Measurements from ENCODE around the gene ZFP36.
A peak's percentile ranks its signal among the peaks of the same experiment; 100 is the strongest.

ZFP36 gene

GRCh38 chr19:39411081-39411831, 4.6 kb downstream of the ZFP36 start:
- Histone ChIP-seq H3K79me1 (ENCODE audit: low read depth, low read length) (peaks cover 11% of the 10 kb centered on the region), H3K27ac (replicated peaks; ENCODE audit: low read length) (no peak overlapping the region)

DNA sequence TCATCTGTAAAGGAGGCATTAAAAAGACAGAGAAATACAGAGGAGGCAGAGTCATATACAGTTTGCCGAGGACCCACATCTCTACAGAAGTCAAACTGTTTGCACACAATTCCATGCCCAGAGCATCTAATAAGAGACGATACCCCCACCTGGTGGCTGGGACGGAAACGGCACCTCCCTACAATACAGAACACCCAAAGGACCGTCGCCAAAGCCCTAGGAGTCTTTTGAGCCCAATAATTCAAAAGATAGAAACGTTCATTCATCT, 5.1 kb downstream of the ZFP36 start:
- Histone ChIP-seq H3K27ac (replicated peaks; ENCODE audit: low read length) (no peak overlapping the region), H3K9me3 (replicated peaks in 1 of 2; ENCODE audit: control insufficient read depth in 2 of 2, insufficient read depth in 1 of 2, low read depth in 1 of 2, low read length in 2 of 2) (no peaks in the 10 kb centered on the region), H2BK12ac (ENCODE audit: low read length) (no peak overlapping the region), H2BK5ac (ENCODE audit: low read length) (no peak overlapping the region), H3K4me1 (ENCODE audit: control insufficient read depth in 2 of 2, insufficient read depth in 1 of 2, low read depth in 1 of 2, low read length in 2 of 2) (peaks cover 32 to 37% of the 10 kb centered on the region in 2 donors), H2AK5ac (ENCODE audit: low read depth, low read length) (no peak overlapping the region), H2BK15ac (ENCODE audit: low read length) (no peak overlapping the region), H3K79me1 (ENCODE audit: low read depth, low read length) (peaks cover 15% of the 10 kb centered on the region), H3K18ac (ENCODE audit: low read length) (no peak overlapping the region), H2AFZ (ENCODE audit: low read length) (no peak overlapping the region), H3K4ac (ENCODE audit: low read length) (no peak overlapping the region), H3K4me3 (ENCODE audit: low read length in 2 of 2) (peak overlapping the region; percentile 62 to 95), H3K27me3 (ENCODE audit: control insufficient read depth in 3 of 3, insufficient read depth in 3 of 3, low read depth in 1 of 3, low read length in 3 of 3) (peaks cover 0 to 22% (median 0%) of the 10 kb centered on the region in 3 experiments), H4K91ac (ENCODE audit: low read depth, low read length, poor library complexity) (no peak overlapping the region), H3K4me2 (ENCODE audit: insufficient read depth, low read length, poor library complexity, severe bottlenecking) (no peak overlapping the region), H3K9ac (ENCODE audit: low read depth, low read length, poor library complexity) (no peak overlapping the region), H3K14ac (ENCODE audit: low read length) (no peak overlapping the region), H2BK120ac (ENCODE audit: low read depth, low read length) (no peak overlapping the region), H3K36me3 (replicated peaks in 1 of 2; ENCODE audit: control insufficient read depth in 2 of 2, insufficient read depth in 2 of 2, low read length in 2 of 2) (peaks cover 15 to 31% of the 10 kb centered on the region in 2 donors), H3K23ac (ENCODE audit: low read depth, low read length, poor library complexity) (no peak overlapping the region), H4K8ac (ENCODE audit: low read depth, low read length) (no peak overlapping the region)
- peak; percentile 89 for DNase-seq (ENCODE audit: low spot score)
- WGBS, 2 donors (ENCODE audit: extremely low coverage in 2 of 2, insufficient read length in 2 of 2, insufficient replicate concordance in 1 of 2): no CpG with 5 or more reads among the region's 7 CpGs

More at GRCh38 chr19:39411081-39411831, 4.6 kb downstream of the ZFP36 start:
- H2BK15ac ChIP-seq (ENCODE audit: low read length): peak overlapping the region; percentile 56
- no peak overlapping the region for H3K4ac ChIP-seq (ENCODE audit: low read length)
- H3K27me3 ChIP-seq (ENCODE audit: control insufficient read depth in 3 of 3, insufficient read depth in 3 of 3, low read depth in 1 of 3, low read length in 3 of 3): peaks cover 0 to 23% (median 0%) of the 10 kb centered on the region in 3 experiments
- no peak overlapping the region for H3K23ac ChIP-seq (ENCODE audit: low read depth, low read length, poor library complexity)
- no peak overlapping the region for H4K91ac ChIP-seq (ENCODE audit: low read depth, low read length, poor library complexity)
- H3K9me3 ChIP-seq (replicated peaks in 1 of 2; ENCODE audit: control insufficient read depth in 2 of 2, insufficient read depth in 1 of 2, low read depth in 1 of 2, low read length in 2 of 2): no peaks in the 10 kb centered on the region
- peaks cover 12 to 26% of the 10 kb centered on the region in 2 donors for H3K36me3 ChIP-seq (replicated peaks in 1 of 2; ENCODE audit: control insufficient read depth in 2 of 2, insufficient read depth in 2 of 2, low read length in 2 of 2)
- no peak overlapping the region for H3K4me2 ChIP-seq (ENCODE audit: insufficient read depth, low read length, poor library complexity, severe bottlenecking)
- peak overlapping the region in 1 of 2 donors; percentile 95 for H3K4me3 ChIP-seq (ENCODE audit: low read length in 2 of 2)
- H2AFZ ChIP-seq (ENCODE audit: low read length): no peak overlapping the region
- H2AK5ac ChIP-seq (ENCODE audit: low read depth, low read length): peak overlapping the region; percentile 25
- H2BK5ac ChIP-seq (ENCODE audit: low read length): no peak overlapping the region
- no peak overlapping the region for H3K18ac ChIP-seq (ENCODE audit: low read length)
- no peak overlapping the region for H3K14ac ChIP-seq (ENCODE audit: low read length)
- no CpG with 5 or more reads among the region's 9 CpGs for WGBS, 2 donors (ENCODE audit: extremely low coverage in 2 of 2, insufficient read length in 2 of 2, insufficient replicate concordance in 1 of 2)
- H2BK120ac ChIP-seq (ENCODE audit: low read depth, low read length): no peak overlapping the region
- no peak overlapping the region for H4K8ac ChIP-seq (ENCODE audit: low read depth, low read length)
- peaks cover 32 to 33% of the 10 kb centered on the region in 2 donors for H3K4me1 ChIP-seq (ENCODE audit: control insufficient read depth in 2 of 2, insufficient read depth in 1 of 2, low read depth in 1 of 2, low read length in 2 of 2)
- no peak overlapping the region for H3K9ac ChIP-seq (ENCODE audit: low read depth, low read length, poor library complexity)
- H2BK12ac ChIP-seq (ENCODE audit: low read length): no peak overlapping the region
- DNase-seq (ENCODE audit: low spot score): no peak

- Histone ChIP-seq H3K27me3 (ENCODE audit: control insufficient read depth in 3 of 3, insufficient read depth in 3 of 3, low read depth in 1 of 3, low read length in 3 of 3) (peaks cover 0 to 17% (median 0%) of the 10 kb centered on the region in 3 experiments), H2AK5ac (ENCODE audit: low read depth, low read length) (peak within 1 kb of the TSS; percentile 100), H3K79me1 (ENCODE audit: low read depth, low read length) (peaks cover 15% of the 10 kb centered on the region), H4K91ac (ENCODE audit: low read depth, low read length, poor library complexity) (peak within 1 kb of the TSS; percentile 88), H3K18ac (ENCODE audit: low read length) (peak within 1 kb of the TSS; percentile 99), H4K8ac (ENCODE audit: low read depth, low read length) (no peak within 1 kb of the TSS), H3K4me3 (ENCODE audit: low read length in 2 of 2) (peak within 1 kb of the TSS; percentile 95), H3K14ac (ENCODE audit: low read length) (peak within 1 kb of the TSS; percentile 83), H2BK5ac (ENCODE audit: low read length) (peak within 1 kb of the TSS; percentile 98), H2BK12ac (ENCODE audit: low read length) (peak within 1 kb of the TSS; percentile 94), H3K9me3 (replicated peaks in 1 of 2; ENCODE audit: control insufficient read depth in 2 of 2, insufficient read depth in 1 of 2, low read depth in 1 of 2, low read length in 2 of 2) (no peaks in the 10 kb centered on the region), H2BK120ac (ENCODE audit: low read depth, low read length) (peak within 1 kb of the TSS; percentile 93), H3K27ac (replicated peaks; ENCODE audit: low read length) (peak within 1 kb of the TSS; percentile 95), H3K36me3 (replicated peaks in 1 of 2; ENCODE audit: control insufficient read depth in 2 of 2, insufficient read depth in 2 of 2, low read length in 2 of 2) (peaks cover 17 to 36% of the 10 kb centered on the region in 2 donors), H3K23ac (ENCODE audit: low read depth, low read length, poor library complexity) (peak within 1 kb of the TSS; percentile 96), H3K4ac (ENCODE audit: low read length) (peak within 1 kb of the TSS; percentile 32), H2BK15ac (ENCODE audit: low read length) (peak within 1 kb of the TSS; percentile 99), H3K4me1 (ENCODE audit: control insufficient read depth in 2 of 2, insufficient read depth in 1 of 2, low read depth in 1 of 2, low read length in 2 of 2) (peaks cover 32 to 36% of the 10 kb centered on the region in 2 donors), H2AFZ (ENCODE audit: low read length) (peak within 1 kb of the TSS; percentile 94), H3K9ac (ENCODE audit: low read depth, low read length, poor library complexity) (peak within 1 kb of the TSS; percentile 93), H3K4me2 (ENCODE audit: insufficient read depth, low read length, poor library complexity, severe bottlenecking) (peak within 1 kb of the TSS; percentile 87)
- WGBS, 2 donors (ENCODE audit: extremely low coverage in 2 of 2, insufficient read length in 2 of 2, insufficient replicate concordance in 1 of 2): no CpG with 5 or more reads among the region's 60 CpGs
- peak; percentile 100 for DNase-seq (ENCODE audit: low spot score)
These were observed 5.6 kb downstream of the ZFP36 start, which contains the start of gene PLEKHG2 for GRCh38 chr19:39412100-39412866. Gene PLEKHG2, plus strand, starts transcription at chr19:39412669. Its CDS starts 1,418 bp downstream, at chr19:39414087.

DNA sequence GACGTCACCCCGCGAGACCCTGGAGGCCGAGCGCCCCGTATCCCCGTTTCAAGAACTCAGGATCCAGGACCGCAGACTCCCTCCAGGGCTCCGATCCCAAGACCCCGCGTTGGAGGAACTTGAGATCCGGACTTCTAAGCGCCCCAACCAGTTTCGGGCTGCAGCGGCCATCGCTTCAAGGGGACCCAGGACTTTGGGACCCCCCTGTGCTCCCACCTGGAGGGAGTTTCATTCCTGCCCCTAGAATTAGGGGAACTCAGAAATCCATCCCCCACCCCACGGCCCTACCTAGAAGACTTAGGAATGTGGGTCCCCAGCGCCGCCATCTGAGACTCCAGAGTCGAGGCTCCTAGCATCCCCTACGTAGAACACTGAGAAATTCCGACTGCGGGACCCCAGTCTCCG, 6.2 kb downstream of the ZFP36 start:
- Histone ChIP-seq H4K8ac (ENCODE audit: low read depth, low read length) (no peak overlapping the region), H3K9me3 (replicated peaks in 1 of 2; ENCODE audit: control insufficient read depth in 2 of 2, insufficient read depth in 1 of 2, low read depth in 1 of 2, low read length in 2 of 2) (no peaks in the 10 kb centered on the region), H3K36me3 (replicated peaks in 1 of 2; ENCODE audit: control insufficient read depth in 2 of 2, insufficient read depth in 2 of 2, low read length in 2 of 2) (peaks cover 22 to 42% of the 10 kb centered on the region in 2 donors), H4K91ac (ENCODE audit: low read depth, low read length, poor library complexity) (peak overlapping the region; percentile 88), H2BK12ac (ENCODE audit: low read length) (peak overlapping the region; percentile 94), H2AFZ (ENCODE audit: low read length) (peak overlapping the region; percentile 94), H3K27me3 (ENCODE audit: control insufficient read depth in 3 of 3, insufficient read depth in 3 of 3, low read depth in 1 of 3, low read length in 3 of 3) (peaks cover 0 to 11% (median 0%) of the 10 kb centered on the region in 3 experiments), H3K4ac (ENCODE audit: low read length) (peak overlapping the region; percentile 32), H3K4me2 (ENCODE audit: insufficient read depth, low read length, poor library complexity, severe bottlenecking) (peak overlapping the region; percentile 85), H3K4me1 (ENCODE audit: control insufficient read depth in 2 of 2, insufficient read depth in 1 of 2, low read depth in 1 of 2, low read length in 2 of 2) (peaks cover 29 to 35% of the 10 kb centered on the region in 2 donors), H3K23ac (ENCODE audit: low read depth, low read length, poor library complexity) (peak overlapping the region; percentile 96), H2BK120ac (ENCODE audit: low read depth, low read length) (peak overlapping the region; percentile 93), H2AK5ac (ENCODE audit: low read depth, low read length) (peak overlapping the region; percentile 100), H3K14ac (ENCODE audit: low read length) (peak overlapping the region; percentile 83), H3K9ac (ENCODE audit: low read depth, low read length, poor library complexity) (peak overlapping the region; percentile 93), H3K27ac (replicated peaks; ENCODE audit: low read length) (peak overlapping the region; percentile 95), H3K79me1 (ENCODE audit: low read depth, low read length) (peaks cover 16% of the 10 kb centered on the region), H2BK5ac (ENCODE audit: low read length) (peak overlapping the region; percentile 98), H2BK15ac (ENCODE audit: low read length) (peak overlapping the region; percentile 99), H3K4me3 (ENCODE audit: low read length in 2 of 2) (peak overlapping the region; percentile 95), H3K18ac (ENCODE audit: low read length) (peak overlapping the region; percentile 99)
- no peak for DNase-seq (ENCODE audit: low spot score)
- no CpG with 5 or more reads among the region's 24 CpGs for WGBS, 2 donors (ENCODE audit: extremely low coverage in 2 of 2, insufficient read length in 2 of 2, insufficient replicate concordance in 1 of 2)

Measured in neuronal stem cell (in vitro differentiated cells).